HEK293 (cell line): ENCODE measurements around the gene DHDH.
"Not testable (repeated sequence)": the region's sequence is repeated elsewhere in the genome, so short reads cannot be mapped to it uniquely, and the experiment has no call there.

ENCODE experiments used
- CTCF ChIA-PET: fragments of 350-600 bp; formaldehyde crosslinking; extraction: SDS; loops from one replicate; lab custom pipeline; 2021; ENCODE audit warnings: antibody characterized with exemption; lab: Yijun Ruan, JAX
- POLR2A ChIA-PET: fragments of 300-600 bp; formaldehyde crosslinking; extraction: SDS; loops from one replicate; lab custom pipeline; 2020; ENCODE audit warnings: antibody characterized with exemption, inconsistent platforms; lab: Yijun Ruan, JAX
- H3K27ac ChIP-seq: fragments of 200-500 bp; sonication (Bioruptor generic); 2 replicates; pipeline ENCODE4 v1.5.1; 2014; ENCODE audit warnings: low read depth, low read length, control low read depth, inconsistent platforms; ENCODE audit errors: extremely low read depth
- H3K36me3 ChIP-seq, 2 experiments: fragments of 200-500 bp in 1 of 2; sonication (Bioruptor generic) in 1 of 2; 1 replicate in 1 of 2; 2 replicates in 1 of 2; pipeline ENCODE4 v1.5.1; 2014 to 2017; ENCODE audit warnings: inconsistent platforms in 2 of 2, low read length in 2 of 2; ENCODE audit not compliant: control insufficient read depth in 2 of 2, insufficient read depth in 1 of 2
- H3K4me1 ChIP-seq: fragments of 200-500 bp; sonication (Bioruptor generic); 2 replicates; pipeline ENCODE4 v1.5.1; 2014; ENCODE audit warnings: mild to moderate bottlenecking, low read length, inconsistent platforms; ENCODE audit not compliant: control insufficient read depth, insufficient read depth
- H3K4me3 ChIP-seq: 2 replicates; pipeline ENCODE4 v1.5.1; 2011; ENCODE audit warnings: low read depth, mild to moderate bottlenecking, control low read depth, low read length, moderate library complexity
- H3K9me3 ChIP-seq: fragments of 200-500 bp; sonication (Bioruptor generic); 2 replicates; pipeline ENCODE4 v1.5.1; 2014; ENCODE audit warnings: low read depth, low read length, inconsistent platforms; ENCODE audit not compliant: control insufficient read depth, insufficient read depth
- EGR2 ChIP-seq: fragments of 450-650 bp; formaldehyde crosslinking; IDR thresholded peaks from 2 replicates; pipeline ENCODE4 v1.5.1; 2016; ENCODE audit warnings: low read depth, missing biosample characterization, missing genetic modification characterization
- GFI1B ChIP-seq: fragments of 450-650 bp; formaldehyde crosslinking; IDR thresholded peaks from 2 replicates; pipeline ENCODE4 v1.5.1; 2016; ENCODE audit warnings: missing biosample characterization, missing genetic modification characterization
- REPIN1 ChIP-seq: fragments of 450-650 bp; formaldehyde crosslinking; IDR thresholded peaks from 2 replicates; pipeline ENCODE4 v1.5.1; 2017; ENCODE audit warnings: missing biosample characterization, missing genetic modification characterization, low read depth
- TCF7L2 ChIP-seq: IDR thresholded peaks from 2 replicates; pipeline ENCODE4 v1.6.1; 2011; ENCODE audit warnings: low read depth, mild to moderate bottlenecking, inconsistent platforms, low read length, moderate library complexity, borderline replicate concordance
- WT1 ChIP-seq: fragments of 450-650 bp; formaldehyde crosslinking; IDR thresholded peaks from 2 replicates; pipeline ENCODE4 v1.5.1; 2016; ENCODE audit warnings: missing biosample characterization, missing genetic modification characterization
- ZBTB7A ChIP-seq: fragments of 450-650 bp; formaldehyde crosslinking; IDR thresholded peaks from 2 replicates; pipeline ENCODE4 v1.5.1; 2016; ENCODE audit warnings: low read depth, missing biosample characterization, missing genetic modification characterization
- ZBTB8A ChIP-seq: fragments of 450-650 bp; formaldehyde crosslinking; IDR thresholded peaks from 2 replicates; pipeline ENCODE4 v1.5.1; 2016; ENCODE audit warnings: missing biosample characterization, missing genetic modification characterization
- ZFHX2 ChIP-seq: fragments of 450-650 bp; formaldehyde crosslinking; conservative IDR thresholded peaks from 2 replicates; pipeline ENCODE4 v1.5.1; 2016; ENCODE audit warnings: missing biosample characterization, missing genetic modification characterization
- ZNF10 ChIP-seq: fragments of 450-650 bp; formaldehyde crosslinking; IDR thresholded peaks from 2 replicates; pipeline ENCODE4 v1.5.1; 2017; ENCODE audit warnings: missing biosample characterization, missing genetic modification characterization
- ZNF155 ChIP-seq: fragments of 450-650 bp; formaldehyde crosslinking; IDR thresholded peaks from 2 replicates; pipeline ENCODE4 v1.5.1; 2016; ENCODE audit warnings: missing biosample characterization, missing genetic modification characterization
- ZNF175 ChIP-seq: fragments of 450-650 bp; formaldehyde crosslinking; IDR thresholded peaks from 2 replicates; pipeline ENCODE4 v1.5.1; 2016; ENCODE audit warnings: missing biosample characterization, missing genetic modification characterization
- ZNF202 ChIP-seq: fragments of 450-650 bp; formaldehyde crosslinking; IDR thresholded peaks from 2 replicates; pipeline ENCODE4 v1.5.1; 2016; ENCODE audit warnings: missing biosample characterization, missing genetic modification characterization, borderline replicate concordance
- ZNF362 ChIP-seq: fragments of 450-650 bp; formaldehyde crosslinking; IDR thresholded peaks from 2 replicates; pipeline ENCODE4 v1.5.1; 2016; ENCODE audit warnings: missing biosample characterization, missing genetic modification characterization
- ZNF366 ChIP-seq: fragments of 450-650 bp; formaldehyde crosslinking; conservative IDR thresholded peaks from 2 replicates; pipeline ENCODE4 v1.5.1; 2016; ENCODE audit warnings: missing biosample characterization, missing genetic modification characterization
- ZNF391 ChIP-seq: fragments of 450-650 bp; formaldehyde crosslinking; IDR thresholded peaks from 2 replicates; pipeline ENCODE4 v1.5.1; 2016; ENCODE audit warnings: low read depth, missing biosample characterization, missing genetic modification characterization, borderline replicate concordance
- ZNF398 ChIP-seq: fragments of 450-650 bp; formaldehyde crosslinking; IDR thresholded peaks from 2 replicates; pipeline ENCODE4 v1.5.1; 2017; ENCODE audit warnings: missing biosample characterization, missing genetic modification characterization
- ZNF416 ChIP-seq: fragments of 450-650 bp; formaldehyde crosslinking; IDR thresholded peaks from 2 replicates; pipeline ENCODE4 v1.5.1; 2016; ENCODE audit warnings: missing biosample characterization, missing genetic modification characterization
- ZNF571 ChIP-seq: fragments of 450-650 bp; formaldehyde crosslinking; IDR thresholded peaks from 2 replicates; pipeline ENCODE4 v1.5.0; 2017; ENCODE audit warnings: missing biosample characterization, missing genetic modification characterization
- ZNF664 ChIP-seq: fragments of 450-650 bp; formaldehyde crosslinking; IDR thresholded peaks from 2 replicates; pipeline ENCODE4 v1.5.1; 2016; ENCODE audit warnings: missing biosample characterization, missing genetic modification characterization
- ZNF670 ChIP-seq: fragments of 450-650 bp; formaldehyde crosslinking; IDR thresholded peaks from 2 replicates; pipeline ENCODE4 v1.5.1; 2016; ENCODE audit warnings: missing biosample characterization, missing genetic modification characterization, low read depth
- ZNF76 ChIP-seq: fragments of 450-650 bp; formaldehyde crosslinking; IDR thresholded peaks from 2 replicates; pipeline ENCODE4; 2016; ENCODE audit warnings: low read depth, missing biosample characterization, missing genetic modification characterization, borderline replicate concordance
- ZSCAN30 ChIP-seq: fragments of 450-650 bp; IDR thresholded peaks from 2 replicates; pipeline ENCODE4 v1.5.1; 2018; ENCODE audit warnings: missing biosample characterization, mild to moderate bottlenecking, missing genetic modification characterization, moderate library complexity
- TF ChIP-seq, protein P1 (sequence below): fragments of 450-650 bp; formaldehyde crosslinking; IDR thresholded peaks from 2 replicates; pipeline ENCODE4 v1.5.1; 2016; ENCODE audit warnings: missing biosample characterization, missing genetic modification characterization
- TF ChIP-seq, protein P2 (sequence below): fragments of 450-650 bp; formaldehyde crosslinking; IDR thresholded peaks from 2 replicates; pipeline ENCODE4 v1.5.1; 2016; ENCODE audit warnings: missing biosample characterization, missing genetic modification characterization

DHDH gene

DNA sequence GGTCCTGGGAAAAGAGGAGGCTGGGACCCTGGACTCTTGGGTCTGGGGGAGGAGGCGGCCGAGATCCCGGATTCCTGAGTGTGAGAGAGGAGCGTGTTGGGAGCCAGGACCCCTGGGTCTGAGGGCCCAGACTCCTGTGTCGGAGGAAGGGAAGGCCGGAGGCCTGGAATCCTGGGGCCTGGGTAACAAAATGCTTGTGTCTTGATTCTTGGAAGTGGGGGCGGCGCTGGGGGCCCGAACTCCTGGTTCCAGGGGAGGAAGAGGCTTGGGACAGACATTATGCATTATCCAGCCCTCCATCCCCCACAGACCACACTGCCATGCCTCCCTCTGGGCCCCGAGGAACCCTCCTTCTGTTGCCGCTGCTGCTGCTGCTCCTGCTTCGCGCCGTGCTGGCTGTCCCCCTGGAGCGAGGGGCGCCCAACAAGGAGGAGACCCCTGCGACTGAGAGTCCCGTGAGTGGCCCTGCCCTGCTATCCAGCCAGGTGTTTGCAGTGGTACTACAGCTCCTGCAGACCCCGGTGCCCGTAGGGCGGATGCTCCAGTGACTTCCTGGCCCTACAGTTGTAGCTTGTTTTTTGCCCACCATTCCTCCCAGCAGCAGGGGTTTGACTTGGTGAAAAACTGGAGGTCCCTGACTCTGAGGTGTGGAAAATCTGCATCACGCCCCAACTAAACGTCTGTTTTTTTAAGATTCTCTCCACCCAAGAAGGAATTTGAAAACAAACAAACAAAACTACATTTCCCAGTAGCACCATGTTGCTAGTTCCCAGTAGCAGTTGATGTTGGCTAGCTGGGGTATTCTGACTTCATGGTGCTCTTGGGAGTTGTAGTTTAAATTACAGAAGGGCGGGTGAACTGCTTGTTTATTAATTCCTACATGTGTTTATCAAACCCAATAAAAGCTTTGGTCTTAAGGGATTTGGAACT is 32.8 kb upstream of the DHDH start (continued):
- no peak for TF ChIP-seq TCF7L2
- peak; percentile 12; the same call in 1 of the 2 replicates for TF ChIP-seq WT1 (tag by site-specific recombination)
- peak; percentile 90 for TF ChIP-seq ZNF10
- TF ChIP-seq ZNF76 = peak; percentile 95
- TF ChIP-seq GFI1B (tag by site-specific recombination) = no peak
- no peak for TF ChIP-seq ZNF155
- 0 out of 2 replicates have a peak, but pooled peaks have one; percentile 29 for TF ChIP-seq ZBTB7A
- TF ChIP-seq ZSCAN30 (tag by site-specific recombination) = no peak

DNA sequence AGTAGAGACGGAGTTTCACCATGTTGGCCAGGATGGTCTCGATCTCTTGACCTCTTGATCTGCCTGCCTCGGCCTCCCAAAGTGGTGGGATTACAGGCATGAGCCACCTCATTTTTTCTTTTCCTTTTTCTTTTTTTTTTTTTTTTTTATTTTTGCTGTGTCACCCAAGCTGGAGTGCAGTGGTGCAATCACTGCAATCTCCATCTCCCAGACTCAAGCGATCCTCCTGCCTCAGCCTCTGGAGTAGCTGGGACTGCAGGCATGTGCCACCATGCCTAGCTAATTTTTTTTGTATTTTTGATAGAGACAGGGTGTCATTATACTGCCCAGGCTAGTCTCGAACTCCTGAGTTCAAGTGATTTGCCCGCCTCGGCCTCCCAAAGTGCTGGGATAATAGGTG is 31.2 kb upstream of the DHDH start:
- CTCF ChIA-PET = interaction anchor here (0.7 kb wide), 1 partner anchor 97 kb away, joined by 4 read pairs; no protein-coding TSS in a partner anchor
- POLR2A ChIA-PET = interaction anchor here (0.6 to 1.2 kb wide), 2 partner anchors 17 to 28 kb away, joined by 3 to 4 read pairs; no protein-coding TSS in a partner anchor
- not testable (repeated sequence) for H3K27ac ChIP-seq, H3K4me1 ChIP-seq, H3K4me3 ChIP-seq, H3K9me3 ChIP-seq
- H3K36me3 ChIP-seq = peaks cover 23 to 24% of the 10 kb centered on the region in 2 experiments; a peak in 2 of 3 replicates

- H3K9me3 ChIP-seq, H3K4me3 ChIP-seq, H3K4me1 ChIP-seq, CTCF ChIA-PET, H3K27ac ChIP-seq: not testable (repeated sequence)
- POLR2A ChIA-PET = interaction anchor here (1.1 kb wide), 1 partner anchor 13 kb away, joined by 3 read pairs; no protein-coding TSS in a partner anchor
- TF ChIP-seq EGR2 (tag by site-specific recombination) (peak; percentile 53; the same call in 1 of the 2 replicates), ZFHX2 (tag by site-specific recombination) (peak; percentile 24; the same call in 1 of the 2 replicates), ZNF366 (tag by site-specific recombination) (peak; percentile 91)
- peaks cover 25 to 34% of the 10 kb centered on the region in 2 experiments; a peak in 2 of 3 replicates for H3K36me3 ChIP-seq
These were observed 29.7 kb upstream of the DHDH start for GRCh38 chr19:48903788-48904187.

GRCh38 chr19:48905664-48906063 is 27.8 kb upstream of the DHDH start:
- CTCF ChIA-PET = interaction anchor here (0.5 kb wide), 1 partner anchor 14 kb away, joined by 3 read pairs; no protein-coding TSS in a partner anchor
- TF ChIP-seq ZNF391 (tag by site-specific recombination) (no peak), ZNF664 (tag by site-specific recombination) (no peak), ZNF571 (tag by site-specific recombination) (no peak), REPIN1 (tag by site-specific recombination) (no peak), ZNF202 (tag by site-specific recombination) (no peak), ZNF416 (no peak), ZNF362 (tag by site-specific recombination) (no peak), ZBTB8A (tag by site-specific recombination) (no peak), ZNF175 (no peak), ZNF670 (no peak), ZNF398 (no peak)
- TF ChIP-seq, protein P1, sequence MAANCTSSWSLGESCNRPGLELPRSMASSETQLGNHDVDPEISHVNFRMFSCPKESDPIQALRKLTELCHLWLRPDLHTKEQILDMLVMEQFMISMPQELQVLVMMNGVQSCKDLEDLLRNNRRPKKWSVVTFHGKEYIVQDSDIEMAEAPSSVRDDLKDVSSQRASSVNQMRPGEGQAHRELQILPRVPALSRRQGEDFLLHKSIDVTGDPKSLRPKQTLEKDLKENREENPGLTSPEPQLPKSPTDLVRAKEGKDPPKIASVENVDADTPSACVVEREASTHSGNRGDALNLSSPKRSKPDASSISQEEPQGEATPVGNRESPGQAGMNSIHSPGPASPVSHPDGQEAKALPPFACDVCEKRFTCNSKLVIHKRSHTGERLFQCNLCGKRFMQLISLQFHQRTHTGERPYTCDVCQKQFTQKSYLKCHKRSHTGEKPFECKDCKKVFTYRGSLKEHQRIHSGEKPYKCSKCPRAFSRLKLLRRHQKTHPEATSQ = no peak
- TF ChIP-seq, protein P2, sequence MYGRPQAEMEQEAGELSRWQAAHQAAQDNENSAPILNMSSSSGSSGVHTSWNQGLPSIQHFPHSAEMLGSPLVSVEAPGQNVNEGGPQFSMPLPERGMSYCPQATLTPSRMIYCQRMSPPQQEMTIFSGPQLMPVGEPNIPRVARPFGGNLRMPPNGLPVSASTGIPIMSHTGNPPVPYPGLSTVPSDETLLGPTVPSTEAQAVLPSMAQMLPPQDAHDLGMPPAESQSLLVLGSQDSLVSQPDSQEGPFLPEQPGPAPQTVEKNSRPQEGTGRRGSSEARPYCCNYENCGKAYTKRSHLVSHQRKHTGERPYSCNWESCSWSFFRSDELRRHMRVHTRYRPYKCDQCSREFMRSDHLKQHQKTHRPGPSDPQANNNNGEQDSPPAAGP = no peak
- H3K4me3 ChIP-seq = no peak overlapping the region
- no peaks in the 10 kb centered on the region for H3K9me3 ChIP-seq
- peaks cover 40 to 46% of the 10 kb centered on the region in 2 experiments; a peak in 2 of 3 replicates for H3K36me3 ChIP-seq
- POLR2A ChIA-PET = no interaction called here
- no peaks in the 10 kb centered on the region for H3K4me1 ChIP-seq
- H3K27ac ChIP-seq = no peak overlapping the region
